C4-2B (cell line): Measurements from ENCODE around the gene NALCN.

Experiments
- ZFX ChIP-seq: fragments of 450-650 bp; IDR thresholded peaks from 2 replicates; pipeline ENCODE4 v1.6.1; 2017
- TF ChIP-seq, protein P1 (sequence below): fragments of 450-650 bp; conservative IDR thresholded peaks from 2 replicates; pipeline ENCODE4 v1.5.1; 2017; ENCODE audit warnings: mild to moderate bottlenecking

DNA sequence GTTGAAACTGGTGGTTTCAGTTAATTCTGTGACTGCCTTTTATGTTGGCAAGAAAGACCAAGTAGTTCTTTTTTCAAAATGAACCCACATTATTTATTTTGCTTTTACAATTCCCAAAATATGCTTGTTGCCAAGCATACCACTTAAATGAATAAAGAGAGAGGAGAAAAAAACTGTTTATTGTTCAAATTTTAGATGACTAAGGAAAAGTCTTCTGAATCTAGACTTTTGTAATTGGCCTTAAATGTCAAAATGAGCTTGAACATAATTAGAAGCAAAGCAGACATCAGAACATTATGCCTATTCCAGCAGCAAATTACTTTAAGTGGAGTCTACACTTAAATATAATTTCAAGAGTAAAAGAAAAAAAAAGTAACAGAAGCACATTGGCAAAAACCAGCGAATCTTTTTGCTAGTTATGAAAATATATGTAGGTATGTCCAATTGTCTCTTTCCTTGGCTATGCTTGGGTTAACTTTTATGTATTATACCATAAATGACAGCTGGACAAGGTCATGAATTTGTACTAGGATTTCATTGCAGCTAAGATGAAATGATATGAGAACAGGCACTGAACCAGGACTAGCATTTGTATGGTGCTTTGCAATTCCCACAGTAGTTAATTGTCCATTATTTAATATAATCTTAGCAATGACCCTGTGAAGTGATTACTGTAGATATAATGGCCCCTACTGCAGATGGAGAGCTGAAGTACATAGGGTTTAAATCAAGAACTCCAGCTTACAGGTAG lies 211.9 kb downstream of the NALCN start:
- TF ChIP-seq, protein P1, sequence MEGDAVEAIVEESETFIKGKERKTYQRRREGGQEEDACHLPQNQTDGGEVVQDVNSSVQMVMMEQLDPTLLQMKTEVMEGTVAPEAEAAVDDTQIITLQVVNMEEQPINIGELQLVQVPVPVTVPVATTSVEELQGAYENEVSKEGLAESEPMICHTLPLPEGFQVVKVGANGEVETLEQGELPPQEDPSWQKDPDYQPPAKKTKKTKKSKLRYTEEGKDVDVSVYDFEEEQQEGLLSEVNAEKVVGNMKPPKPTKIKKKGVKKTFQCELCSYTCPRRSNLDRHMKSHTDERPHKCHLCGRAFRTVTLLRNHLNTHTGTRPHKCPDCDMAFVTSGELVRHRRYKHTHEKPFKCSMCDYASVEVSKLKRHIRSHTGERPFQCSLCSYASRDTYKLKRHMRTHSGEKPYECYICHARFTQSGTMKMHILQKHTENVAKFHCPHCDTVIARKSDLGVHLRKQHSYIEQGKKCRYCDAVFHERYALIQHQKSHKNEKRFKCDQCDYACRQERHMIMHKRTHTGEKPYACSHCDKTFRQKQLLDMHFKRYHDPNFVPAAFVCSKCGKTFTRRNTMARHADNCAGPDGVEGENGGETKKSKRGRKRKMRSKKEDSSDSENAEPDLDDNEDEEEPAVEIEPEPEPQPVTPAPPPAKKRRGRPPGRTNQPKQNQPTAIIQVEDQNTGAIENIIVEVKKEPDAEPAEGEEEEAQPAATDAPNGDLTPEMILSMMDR: no peak
- no peak for TF ChIP-seq ZFX
